Activated naive CD8-positive, alpha-beta T cell treated with anti-CD3 and anti-CD28 coated beads, Interleukin-2, amount 10 ng/mL, durations not matched to agents 7 days and 5 days (primary cell): ENCODE data around the gene KRT36. TPM values are rescaled to one million over a fixed set of nuclear protein-coding genes. Genes with fewer than 3 reads are reported as not detected.

Source experiments
- ATAC-seq: fragments of 150-1000 bp; cut with Tn5 transposase; one replicate; pipeline ENCODE4 v1.10.0; 2021; ENCODE audit warnings: low read depth, moderate library complexity
- POLR2A ChIA-PET: fragments of 350-600 bp; sonication (Branson Sonifier 250); formaldehyde crosslinking; loops from one replicate; lab custom pipeline; 2021; ENCODE audit warnings: antibody characterized with exemption; lab: Charles Lee
- DNase-seq: peaks from one replicate; pipeline ENCODE4 v3.0.0; 2021
- H3K27ac Mint-ChIP-seq: one replicate; pipeline ENCODE4 v1.8.0; 2022; ENCODE audit warnings: mild to moderate bottlenecking, mixed read lengths
- H3K27me3 Mint-ChIP-seq: one replicate; pipeline ENCODE4 v1.8.0; 2022; ENCODE audit warnings: mild to moderate bottlenecking, moderate library complexity, mixed read lengths
- H3K36me3 Mint-ChIP-seq: one replicate; pipeline ENCODE4 v1.8.0; 2021; ENCODE audit warnings: mild to moderate bottlenecking, mixed read lengths
- H3K4me1 Mint-ChIP-seq: one replicate; pipeline ENCODE4 v1.8.0; 2021; ENCODE audit warnings: mixed read lengths
- H3K4me3 Mint-ChIP-seq: one replicate; pipeline ENCODE4 v1.8.0; 2022; ENCODE audit warnings: mild to moderate bottlenecking, moderate library complexity, mixed read lengths
- H3K9me3 Mint-ChIP-seq: one replicate; pipeline ENCODE4 v1.8.0; 2021; ENCODE audit warnings: mixed read lengths
- total RNA-seq, 2 experiments: library from RNA; stranded (reverse); gene quantifications; one replicate each; pipeline ENCODE4 v1.2.3, GENCODE V29; 2021

The KRT36 gene
- total RNA-seq, 2 experiments from 2014 or later = not detected

GRCh38 chr17:41503202-41503601, 13.5 kb upstream of the KRT36 start:
- ATAC-seq = no peak
- Mint-ChIP-seq H3K27ac (no peak overlapping the region), H3K4me3 (no peak overlapping the region), H3K27me3 (no peaks in the 10 kb centered on the region), H3K4me1 (peaks cover 6% of the 10 kb centered on the region), H3K9me3 (no peaks in the 10 kb centered on the region), H3K36me3 (no peaks in the 10 kb centered on the region)
- DNase-seq = no peak
- POLR2A ChIA-PET = no interaction called here

GRCh38 chr17:41500131-41500911, 10.6 kb upstream of the KRT36 start:
- POLR2A ChIA-PET = no interaction called here
- H3K36me3 Mint-ChIP-seq = no peaks in the 10 kb centered on the region
- peak overlapping the region; percentile 32 for H3K27ac Mint-ChIP-seq
- no peaks in the 10 kb centered on the region for H3K9me3 Mint-ChIP-seq
- no peak overlapping the region for H3K4me3 Mint-ChIP-seq
- H3K4me1 Mint-ChIP-seq = peaks cover 14% of the 10 kb centered on the region
- ATAC-seq (no peak), DNase-seq (no peak)
- H3K27me3 Mint-ChIP-seq = no peaks in the 10 kb centered on the region

GRCh38 chr17:41499714-41500113, 10.0 kb upstream of the KRT36 start:
- POLR2A ChIA-PET = no interaction called here
- DNase-seq (no peak), ATAC-seq (no peak)
- no peak overlapping the region for H3K4me3 Mint-ChIP-seq
- no peaks in the 10 kb centered on the region for H3K9me3 Mint-ChIP-seq
- peak overlapping the region; percentile 32 for H3K27ac Mint-ChIP-seq
- H3K36me3 Mint-ChIP-seq = no peaks in the 10 kb centered on the region
- H3K27me3 Mint-ChIP-seq = no peaks in the 10 kb centered on the region
- H3K4me1 Mint-ChIP-seq = peaks cover 14% of the 10 kb centered on the region

- POLR2A ChIA-PET = interaction anchor here (0.8 kb wide), 1 partner anchor 167 kb away, joined by 3 read pairs; no protein-coding TSS in a partner anchor
- no peak for DNase-seq
- ATAC-seq = no peak
- H3K27ac Mint-ChIP-seq = no peak overlapping the region
- peaks cover 14% of the 10 kb centered on the region for H3K4me1 Mint-ChIP-seq
- no peak overlapping the region for H3K4me3 Mint-ChIP-seq
- H3K36me3 Mint-ChIP-seq = no peaks in the 10 kb centered on the region
- H3K9me3 Mint-ChIP-seq = no peaks in the 10 kb centered on the region
- H3K27me3 Mint-ChIP-seq = no peaks in the 10 kb centered on the region
These were observed 8.6 kb upstream of the KRT36 start for GRCh38 chr17:41498276-41498675.

- H3K9me3 Mint-ChIP-seq = no peaks in the 10 kb centered on the region
- no peaks in the 10 kb centered on the region for H3K27me3 Mint-ChIP-seq
- peak overlapping the region; percentile 33 for H3K4me3 Mint-ChIP-seq
- H3K36me3 Mint-ChIP-seq = no peaks in the 10 kb centered on the region
- H3K27ac Mint-ChIP-seq = peak overlapping the region; percentile 68
- POLR2A ChIA-PET = no interaction called here
- peaks cover 14% of the 10 kb centered on the region for H3K4me1 Mint-ChIP-seq
- peak; percentile 97 for ATAC-seq
- peak; percentile 76 for DNase-seq
These were observed 7.2 kb upstream of the KRT36 start for GRCh38 chr17:41496803-41497484.

GRCh38 chr17:41494524-41494923, 4.8 kb upstream of the KRT36 start:
- POLR2A ChIA-PET = no interaction called here
- H3K36me3 Mint-ChIP-seq = no peaks in the 10 kb centered on the region
- no peak overlapping the region for H3K27ac Mint-ChIP-seq

GRCh38 chr17:41492771-41493170, 3.1 kb upstream of the KRT36 start:
- H3K4me1 Mint-ChIP-seq = peaks cover 11% of the 10 kb centered on the region
- no peaks in the 10 kb centered on the region for H3K36me3 Mint-ChIP-seq
- ATAC-seq = no peak
- no peak for DNase-seq
- H3K27ac Mint-ChIP-seq = no peak overlapping the region
- H3K9me3 Mint-ChIP-seq = no peaks in the 10 kb centered on the region
- H3K27me3 Mint-ChIP-seq = peaks cover 4% of the 10 kb centered on the region
- no peak overlapping the region for H3K4me3 Mint-ChIP-seq
- POLR2A ChIA-PET = no interaction called here

More at GRCh38 chr17:41494524-41494923, 4.8 kb upstream of the KRT36 start:
- Mint-ChIP-seq H3K4me1 (peaks cover 15% of the 10 kb centered on the region), H3K27me3 (peaks cover 3% of the 10 kb centered on the region), H3K4me3 (no peak overlapping the region), H3K9me3 (no peaks in the 10 kb centered on the region)
- DNase-seq = no peak
- no peak for ATAC-seq

GRCh38 chr17:41492351-41492750, 2.6 kb upstream of the KRT36 start:
- POLR2A ChIA-PET = no interaction called here
- no peak for DNase-seq
- no peaks in the 10 kb centered on the region for H3K36me3 Mint-ChIP-seq
- H3K9me3 Mint-ChIP-seq = no peaks in the 10 kb centered on the region
- peaks cover 4% of the 10 kb centered on the region for H3K27me3 Mint-ChIP-seq
- H3K4me1 Mint-ChIP-seq = peaks cover 11% of the 10 kb centered on the region
- no peak for ATAC-seq
- no peak overlapping the region for H3K27ac Mint-ChIP-seq
- H3K4me3 Mint-ChIP-seq = no peak overlapping the region

- no peaks in the 10 kb centered on the region for H3K9me3 Mint-ChIP-seq
- no peak for DNase-seq
- peaks cover 5% of the 10 kb centered on the region for H3K4me1 Mint-ChIP-seq
- H3K4me3 Mint-ChIP-seq = no peak overlapping the region
- POLR2A ChIA-PET = interaction anchor here (0.6 kb wide), 1 partner anchor 171 kb away, joined by 3 read pairs; no protein-coding TSS in a partner anchor
- no peak overlapping the region for H3K27ac Mint-ChIP-seq
- H3K36me3 Mint-ChIP-seq = no peaks in the 10 kb centered on the region
- no peak for ATAC-seq
- peaks cover 4% of the 10 kb centered on the region for H3K27me3 Mint-ChIP-seq
These were observed 1.8 kb upstream of the KRT36 start for GRCh38 chr17:41491476-41491875.

- POLR2A ChIA-PET = no interaction called here
- Mint-ChIP-seq H3K9me3 (no peaks in the 10 kb centered on the region), H3K27ac (no peak overlapping the region), H3K4me1 (peaks cover 5% of the 10 kb centered on the region), H3K27me3 (peaks cover 4% of the 10 kb centered on the region), H3K4me3 (no peak overlapping the region), H3K36me3 (no peaks in the 10 kb centered on the region)
- no peak for DNase-seq
- ATAC-seq = no peak
These were observed 585 bp upstream of the KRT36 start for GRCh38 chr17:41490000-41490990.

- DNase-seq = peak; percentile 49
- peaks cover 5% of the 10 kb centered on the region for H3K4me1 Mint-ChIP-seq
- H3K27me3 Mint-ChIP-seq = peaks cover 4% of the 10 kb centered on the region
- H3K9me3 Mint-ChIP-seq = no peaks in the 10 kb centered on the region
- no peaks in the 10 kb centered on the region for H3K36me3 Mint-ChIP-seq
- no peak for ATAC-seq
- no peak overlapping the region for H3K4me3 Mint-ChIP-seq
- POLR2A ChIA-PET = no interaction called here
- H3K27ac Mint-ChIP-seq = no peak overlapping the region
These were observed 2.7 kb downstream of the KRT36 start for GRCh38 chr17:41486809-41487530.

- H3K36me3 Mint-ChIP-seq = no peaks in the 10 kb centered on the region
- ATAC-seq (no peak), DNase-seq (no peak)
- H3K9me3 Mint-ChIP-seq = no peaks in the 10 kb centered on the region
- peaks cover 2% of the 10 kb centered on the region for H3K27me3 Mint-ChIP-seq
- H3K4me1 Mint-ChIP-seq = peaks cover 5% of the 10 kb centered on the region
- no peak overlapping the region for H3K27ac Mint-ChIP-seq
- no peak overlapping the region for H3K4me3 Mint-ChIP-seq
- POLR2A ChIA-PET = no interaction called here
These were observed 3.4 kb downstream of the KRT36 start for GRCh38 chr17:41486316-41486715.
